Neural cell (in vitro differentiated cells): ENCODE measurements around the gene DOCK2. TPM values are rescaled to one million over a fixed set of nuclear protein-coding genes. Genes with fewer than 3 reads are reported as not detected.

ENCODE experiments used
- H2AFZ ChIP-seq: fragments of 200-600, 300-800 bp; sonication (generic), shearing (Covaris generic); 2 replicates; pipeline ENCODE4 v1.6.0; 2014; ENCODE audit warnings: low read depth, mild to moderate bottlenecking, antibody characterized with exemption, low read length, moderate library complexity
- H3F3A ChIP-seq: fragments of 200-600 bp; shearing (Covaris generic); 2 replicates; pipeline ENCODE4 v1.6.1; 2016; ENCODE audit warnings: mild to moderate bottlenecking, moderate library complexity, mixed read lengths, antibody characterized with exemption, low read length; ENCODE audit not compliant: insufficient read depth, poor library complexity, severe bottlenecking
- H3K27ac ChIP-seq: fragments of 200-600, 300-800 bp; sonication (generic), shearing (Covaris generic); 2 replicates; pipeline ENCODE4 v1.5.1; 2014; ENCODE audit warnings: mild to moderate bottlenecking, low read length, moderate library complexity
- H3K27me3 ChIP-seq: fragments of 300-800, 200-600 bp; sonication (generic), shearing (Covaris generic); 2 replicates; pipeline ENCODE4 v1.6.0; 2014; ENCODE audit warnings: mild to moderate bottlenecking, low read depth, low read length, moderate library complexity; ENCODE audit not compliant: insufficient read depth
- H3K36me3 ChIP-seq: fragments of 300-800, 200-600 bp; sonication (generic), shearing (Covaris generic); 2 replicates; pipeline ENCODE4 v1.5.1; 2014; ENCODE audit warnings: mild to moderate bottlenecking, antibody characterized with exemption, low read length, moderate library complexity; ENCODE audit not compliant: insufficient read depth
- H3K4me2 ChIP-seq: fragments of 300-800, 200-600 bp; sonication (generic), shearing (Covaris generic); 2 replicates; pipeline ENCODE4 v1.6.0; 2014; ENCODE audit warnings: mild to moderate bottlenecking, low read length
- H3K4me3 ChIP-seq: fragments of 300-800, 200-600 bp; sonication (generic), shearing (Covaris generic); 2 replicates; pipeline ENCODE4 v1.5.1; 2014; ENCODE audit warnings: mild to moderate bottlenecking, low read length, moderate library complexity
- H3K79me2 ChIP-seq: fragments of 200-600 bp; shearing (Covaris generic); replicated peaks from 2 replicates; pipeline ENCODE4 v1.6.0; 2014; ENCODE audit warnings: mild to moderate bottlenecking, low read length, moderate library complexity; ENCODE audit not compliant: insufficient read depth
- H3K9ac ChIP-seq: fragments of 300-800, 200-600 bp; sonication (generic), shearing (Covaris generic); 2 replicates; pipeline ENCODE4 v1.6.1; 2016; ENCODE audit warnings: mild to moderate bottlenecking, low read length, mixed read lengths
- H3K9me2 ChIP-seq: fragments of 200-600 bp; shearing (Covaris generic); 2 replicates; pipeline ENCODE4 v1.6.1; 2016; ENCODE audit warnings: mild to moderate bottlenecking, low read length, mixed read lengths; ENCODE audit not compliant: insufficient read depth
- H3K9me3 ChIP-seq: fragments of 200-600, 300-800 bp; sonication (generic), shearing (Covaris generic); 2 replicates; pipeline ENCODE4 v1.6.1; 2016; ENCODE audit warnings: mild to moderate bottlenecking, mixed run types, low read length, moderate library complexity, mixed read lengths
- H4K20me1 ChIP-seq: fragments of 200-600 bp; shearing (Covaris generic); 2 replicates; pipeline ENCODE4 v1.6.1; 2016; ENCODE audit warnings: mild to moderate bottlenecking, mixed run types; ENCODE audit not compliant: insufficient read depth
- CTCF ChIP-seq: fragments of 450-650 bp; IDR thresholded peaks from 2 replicates; pipeline ENCODE4 v1.5.1; 2014; ENCODE audit warnings: antibody characterized with exemption, mild to moderate bottlenecking, moderate library complexity; ENCODE audit not compliant: poor library complexity, severe bottlenecking
- EP300 ChIP-seq: fragments of 450-650 bp; conservative IDR thresholded peaks from 2 replicates; pipeline ENCODE4 v1.6.1; 2014; ENCODE audit warnings: antibody characterized with exemption, mild to moderate bottlenecking, moderate library complexity; ENCODE audit not compliant: poor library complexity, severe bottlenecking
- EZH2 ChIP-seq: fragments of 200-600, 300-800 bp; shearing (Covaris generic), sonication (generic); IDR thresholded peaks from 2 replicates; pipeline ENCODE4 v1.6.1; 2014; ENCODE audit warnings: antibody characterized with exemption, low read length, borderline replicate concordance, mild to moderate bottlenecking; ENCODE audit not compliant: insufficient read depth, poor library complexity, severe bottlenecking
- MXI1 ChIP-seq: fragments of 450-650 bp; conservative IDR thresholded peaks from 2 replicates; pipeline ENCODE4 v1.6.1; 2014; ENCODE audit warnings: antibody characterized with exemption, mild to moderate bottlenecking; ENCODE audit not compliant: poor library complexity, severe bottlenecking
- POLR2AphosphoS5 ChIP-seq: IDR thresholded peaks from 2 replicates; pipeline ENCODE4 v1.6.1; 2012
- RAD21 ChIP-seq: fragments of 450-650 bp; conservative IDR thresholded peaks from 2 replicates; pipeline ENCODE4 v1.6.1; 2014; ENCODE audit warnings: antibody characterized with exemption, mild to moderate bottlenecking, moderate library complexity
- REST ChIP-seq: IDR thresholded peaks from 2 replicates; pipeline ENCODE4 v1.6.1; 2012; ENCODE audit warnings: borderline replicate concordance
- SMC3 ChIP-seq: fragments of 450-650 bp; conservative IDR thresholded peaks from 2 replicates; pipeline ENCODE4 v1.6.1; 2014; ENCODE audit warnings: antibody characterized with exemption, mild to moderate bottlenecking, moderate library complexity; ENCODE audit not compliant: poor library complexity
- TAF1 ChIP-seq: IDR thresholded peaks from 2 replicates; pipeline ENCODE4 v1.6.1; 2012; ENCODE audit warnings: low read depth
- polyA plus RNA-seq: library from polyadenylated mRNA; depleted of rRNA; stranded (reverse); fragments of >200 nt; gene quantifications from 2 replicates; pipeline ENCODE4 v1.2.3, GENCODE V29; 2014

DOCK2 gene
- polyA plus RNA-seq, 1 donor from 2014 or later, result 0.15 TPM

GRCh38 chr5:169634606-169635005, 2.5 kb upstream of the DOCK2 start:
- H3K9ac ChIP-seq, result no peak overlapping the region
- TF ChIP-seq POLR2AphosphoS5, result no peak
- TF ChIP-seq RAD21, result no peak
- no peak for TF ChIP-seq EZH2
- no peak for TF ChIP-seq MXI1
- TF ChIP-seq REST, result no peak
- no peak for TF ChIP-seq EP300
- no peak for TF ChIP-seq SMC3
- no peak overlapping the region for H3K4me2 ChIP-seq
- no peak overlapping the region for H2AFZ ChIP-seq
- no peak overlapping the region for H3K4me3 ChIP-seq
- H3K9me3 ChIP-seq, result no peaks in the 10 kb centered on the region
- no peaks in the 10 kb centered on the region for H4K20me1 ChIP-seq
- H3K27ac ChIP-seq, result no peak overlapping the region
- H3K36me3 ChIP-seq, result no peaks in the 10 kb centered on the region
- H3K79me2 ChIP-seq, result no peaks in the 10 kb centered on the region
- H3K27me3 ChIP-seq, result peaks cover 14% of the 10 kb centered on the region
- no peaks in the 10 kb centered on the region for H3K9me2 ChIP-seq
- no peaks in the 10 kb centered on the region for H3F3A ChIP-seq

- Histone ChIP-seq H3K27ac (no peak overlapping the region), H3K9ac (no peak overlapping the region), H3K79me2 (no peaks in the 10 kb centered on the region), H3K27me3 (peaks cover 14% of the 10 kb centered on the region), H4K20me1 (no peaks in the 10 kb centered on the region), H3K9me2 (no peaks in the 10 kb centered on the region), H3K36me3 (no peaks in the 10 kb centered on the region), H3F3A (no peaks in the 10 kb centered on the region), H3K4me3 (no peak overlapping the region), H2AFZ (no peak overlapping the region), H3K4me2 (no peak overlapping the region), H3K9me3 (no peaks in the 10 kb centered on the region)
- no peak for TF ChIP-seq MXI1
- TF ChIP-seq RAD21, result no peak
- TF ChIP-seq EP300, result no peak
- TF ChIP-seq SMC3, result no peak
- no peak for TF ChIP-seq POLR2AphosphoS5
- TF ChIP-seq EZH2, result no peak
- no peak for TF ChIP-seq REST
- TF ChIP-seq TAF1, result no peak
- TF ChIP-seq CTCF, result no peak
Observed at GRCh38 chr5:169635936-169636335, 1.1 kb upstream of the DOCK2 start.
